AG10803 (cell line): ENCODE results near the gene RHEBL1.

Source experiments
- DNase-seq: peaks from one replicate; pipeline ENCODE4 v3.0.0; 2010; ENCODE audit warnings: low read depth
- H3K4me3 ChIP-seq: 2 replicates; pipeline ENCODE4 v1.5.1; 2011; ENCODE audit warnings: mild to moderate bottlenecking, low read length, control low read depth
- TF ChIP-seq, protein P1 (sequence below): conservative IDR thresholded peaks from 2 replicates; pipeline ENCODE4 v1.5.1; 2011; ENCODE audit warnings: mild to moderate bottlenecking, low read length, control low read depth, inconsistent platforms

The RHEBL1 gene

DNA sequence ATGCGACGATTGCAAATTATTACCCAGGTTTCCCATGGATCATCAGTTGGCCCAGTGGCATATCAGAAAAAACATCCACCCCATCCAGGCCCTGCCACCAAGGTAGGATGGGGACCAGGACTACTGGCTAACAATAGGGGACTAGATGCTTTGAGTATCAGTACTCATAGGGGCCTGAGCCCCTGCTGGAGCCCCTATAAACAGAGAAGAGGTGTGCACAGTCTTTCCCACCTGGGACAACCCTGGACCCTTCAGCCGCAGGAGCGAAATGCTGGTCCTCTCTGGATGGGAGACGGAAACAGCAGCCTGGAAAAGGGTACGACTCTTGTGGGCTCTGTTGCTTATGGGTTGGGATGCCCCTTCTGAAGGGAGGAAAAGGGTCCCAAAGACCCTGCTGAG is 19.2 kb upstream of the RHEBL1 start:
- no peak overlapping the region for H3K4me3 ChIP-seq
- TF ChIP-seq, protein P1, sequence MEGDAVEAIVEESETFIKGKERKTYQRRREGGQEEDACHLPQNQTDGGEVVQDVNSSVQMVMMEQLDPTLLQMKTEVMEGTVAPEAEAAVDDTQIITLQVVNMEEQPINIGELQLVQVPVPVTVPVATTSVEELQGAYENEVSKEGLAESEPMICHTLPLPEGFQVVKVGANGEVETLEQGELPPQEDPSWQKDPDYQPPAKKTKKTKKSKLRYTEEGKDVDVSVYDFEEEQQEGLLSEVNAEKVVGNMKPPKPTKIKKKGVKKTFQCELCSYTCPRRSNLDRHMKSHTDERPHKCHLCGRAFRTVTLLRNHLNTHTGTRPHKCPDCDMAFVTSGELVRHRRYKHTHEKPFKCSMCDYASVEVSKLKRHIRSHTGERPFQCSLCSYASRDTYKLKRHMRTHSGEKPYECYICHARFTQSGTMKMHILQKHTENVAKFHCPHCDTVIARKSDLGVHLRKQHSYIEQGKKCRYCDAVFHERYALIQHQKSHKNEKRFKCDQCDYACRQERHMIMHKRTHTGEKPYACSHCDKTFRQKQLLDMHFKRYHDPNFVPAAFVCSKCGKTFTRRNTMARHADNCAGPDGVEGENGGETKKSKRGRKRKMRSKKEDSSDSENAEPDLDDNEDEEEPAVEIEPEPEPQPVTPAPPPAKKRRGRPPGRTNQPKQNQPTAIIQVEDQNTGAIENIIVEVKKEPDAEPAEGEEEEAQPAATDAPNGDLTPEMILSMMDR, result no peak
- no peak for DNase-seq

- peak; percentile 81 for DNase-seq
- H3K4me3 ChIP-seq, result no peak overlapping the region
- TF ChIP-seq, protein P1, result peak; percentile 86
Measured at GRCh38 chr12:49088150-49088931, 18.6 kb upstream of the RHEBL1 start.

DNA sequence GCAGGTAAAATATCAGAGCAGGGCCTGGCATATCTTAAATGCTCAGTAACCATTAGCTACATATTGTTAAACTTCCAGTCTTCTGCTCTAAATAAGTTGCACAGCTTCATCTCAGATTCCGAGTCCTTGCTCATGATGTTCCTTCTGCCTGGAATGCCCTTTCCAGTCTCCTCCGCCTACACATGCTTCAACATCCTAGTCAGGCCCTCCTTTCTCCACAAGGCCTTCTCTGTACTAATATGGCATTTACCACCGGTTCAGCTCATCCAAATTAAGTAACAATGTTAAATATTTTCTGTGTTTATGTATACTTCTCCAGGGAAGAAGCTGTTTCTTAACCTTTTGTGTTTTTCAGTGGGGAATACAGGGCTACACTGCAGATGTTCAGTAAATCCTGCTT is 16.3 kb upstream of the RHEBL1 start:
- TF ChIP-seq, protein P1, result no peak
- H3K4me3 ChIP-seq, result no peak overlapping the region
- DNase-seq, result peak; percentile 50

DNA sequence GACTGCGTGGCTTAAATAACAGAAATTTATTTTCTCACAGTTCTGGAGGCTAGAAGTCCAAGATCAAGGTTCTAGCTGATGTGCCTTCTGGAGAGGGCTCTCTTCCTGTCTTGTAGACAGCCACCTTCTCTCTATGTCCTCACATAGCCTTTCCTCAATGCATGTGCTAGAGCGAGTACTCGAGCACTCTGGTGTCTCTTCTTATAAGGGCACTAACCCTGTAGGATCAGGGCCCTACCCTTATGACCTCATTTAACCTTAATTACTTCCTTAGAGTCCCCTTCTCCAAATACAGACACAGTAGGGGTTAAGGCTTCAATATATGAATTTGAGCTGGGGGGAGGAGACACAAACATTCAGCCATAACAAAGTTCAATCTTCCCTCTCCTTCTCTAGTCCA is 14.7 kb upstream of the RHEBL1 start:
- no peak for DNase-seq
- H3K4me3 ChIP-seq, result no peak overlapping the region
- TF ChIP-seq, protein P1, result no peak

DNA sequence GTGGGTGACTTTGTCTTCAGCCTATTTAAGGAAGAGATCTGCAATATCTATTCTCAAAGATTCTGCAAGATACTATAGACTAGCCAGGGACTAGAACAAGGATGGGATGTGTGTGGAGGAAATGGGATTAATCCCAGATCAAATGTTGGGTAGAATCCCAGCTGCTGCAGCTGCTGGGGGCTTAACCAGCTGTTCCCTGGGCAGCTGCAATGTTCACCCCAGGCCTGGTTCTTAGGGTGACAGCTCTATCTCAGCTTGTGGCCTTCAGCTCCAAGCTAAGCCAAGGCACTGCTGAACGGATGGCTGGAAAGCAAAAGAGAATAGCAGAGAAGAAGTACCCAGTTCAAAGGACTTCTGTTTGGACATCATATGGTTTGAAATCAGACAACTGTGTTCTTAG is 10.0 kb upstream of the RHEBL1 start:
- TF ChIP-seq, protein P1, result no peak

GRCh38 chr12:49070971-49071370 is 1.2 kb upstream of the RHEBL1 start:
- TF ChIP-seq, protein P1, result no peak
- H3K4me3 ChIP-seq, result no peak overlapping the region
- no peak for DNase-seq

More for the DNA sequence above, 10.0 kb upstream of the RHEBL1 start:
- no peak overlapping the region for H3K4me3 ChIP-seq
- no peak for DNase-seq

- no peak for DNase-seq
- TF ChIP-seq, protein P1, result no peak
- peak overlapping the region; percentile 91 for H3K4me3 ChIP-seq
Measured at GRCh38 chr12:49068879-49069506, 786 bp downstream of the RHEBL1 start.
